ENCODE data around the gene VPS37B.

Gene VPS37B

DNA sequence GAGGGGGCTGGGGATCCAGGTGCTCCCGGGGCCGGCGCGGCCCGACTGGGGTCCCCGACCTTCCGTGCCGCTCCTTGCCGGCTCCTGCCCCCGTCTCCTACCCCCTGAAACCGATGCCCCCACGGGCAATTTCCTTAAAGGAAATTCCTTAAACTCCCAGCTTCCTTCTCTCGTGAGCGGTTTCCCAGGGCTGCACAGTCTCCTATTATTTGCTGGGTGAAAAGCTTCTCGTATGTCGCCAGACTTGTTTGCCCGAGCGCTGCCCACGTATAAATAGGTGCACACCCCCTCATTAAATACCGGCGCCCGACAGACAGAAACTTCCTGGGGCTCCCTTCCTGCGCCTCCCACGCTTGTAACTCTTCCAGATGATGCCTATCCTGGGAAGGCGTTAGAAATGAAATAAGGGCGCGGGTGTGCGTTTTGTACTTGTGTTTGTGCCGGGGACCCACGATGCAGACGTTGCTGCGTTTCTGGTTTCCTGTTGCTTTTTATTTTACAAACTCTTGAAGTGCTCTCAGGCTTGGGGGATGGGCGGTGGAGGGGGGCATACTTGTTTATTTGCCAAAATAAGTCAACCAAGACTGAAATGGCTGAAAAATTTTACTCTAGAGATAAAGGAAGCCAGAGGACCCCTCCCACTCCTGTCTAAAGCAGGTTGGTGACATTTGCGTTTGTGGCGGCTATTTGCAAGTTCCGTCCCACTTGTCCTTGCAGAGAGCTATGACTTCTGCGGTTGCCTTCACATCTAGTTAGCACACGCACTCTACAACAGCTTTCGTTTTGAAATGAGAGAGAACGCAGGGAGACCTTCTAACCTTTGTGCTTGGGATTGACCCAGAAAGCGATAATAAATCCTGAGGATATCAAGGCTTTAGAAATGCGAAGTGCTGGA, 59.6 kb downstream of the VPS37B start:
- DNase-seq = peak; percentile 77

- no peak for DNase-seq
Observed at GRCh38 chr12:122835750-122836026, 60.2 kb downstream of the VPS37B start.

GRCh38 chr12:122834921-122835749, 60.8 kb downstream of the VPS37B start, which contains the start of gene HIP1R:
Gene HIP1R (plus strand): TSS chr12:122835457. CDS start chr12:122835551, 94 bp downstream.
- peak; percentile 83 for DNase-seq

GRCh38 chr12:122834104-122834920, 61.6 kb downstream of the VPS37B start:
- peak; percentile 83 for DNase-seq

- DNase-seq = no peak
Observed at GRCh38 chr12:122830517-122831214, 65.3 kb downstream of the VPS37B start.

GRCh38 chr12:122827258-122827657, 68.7 kb downstream of the VPS37B start:
- DNase-seq = no peak

DNA sequence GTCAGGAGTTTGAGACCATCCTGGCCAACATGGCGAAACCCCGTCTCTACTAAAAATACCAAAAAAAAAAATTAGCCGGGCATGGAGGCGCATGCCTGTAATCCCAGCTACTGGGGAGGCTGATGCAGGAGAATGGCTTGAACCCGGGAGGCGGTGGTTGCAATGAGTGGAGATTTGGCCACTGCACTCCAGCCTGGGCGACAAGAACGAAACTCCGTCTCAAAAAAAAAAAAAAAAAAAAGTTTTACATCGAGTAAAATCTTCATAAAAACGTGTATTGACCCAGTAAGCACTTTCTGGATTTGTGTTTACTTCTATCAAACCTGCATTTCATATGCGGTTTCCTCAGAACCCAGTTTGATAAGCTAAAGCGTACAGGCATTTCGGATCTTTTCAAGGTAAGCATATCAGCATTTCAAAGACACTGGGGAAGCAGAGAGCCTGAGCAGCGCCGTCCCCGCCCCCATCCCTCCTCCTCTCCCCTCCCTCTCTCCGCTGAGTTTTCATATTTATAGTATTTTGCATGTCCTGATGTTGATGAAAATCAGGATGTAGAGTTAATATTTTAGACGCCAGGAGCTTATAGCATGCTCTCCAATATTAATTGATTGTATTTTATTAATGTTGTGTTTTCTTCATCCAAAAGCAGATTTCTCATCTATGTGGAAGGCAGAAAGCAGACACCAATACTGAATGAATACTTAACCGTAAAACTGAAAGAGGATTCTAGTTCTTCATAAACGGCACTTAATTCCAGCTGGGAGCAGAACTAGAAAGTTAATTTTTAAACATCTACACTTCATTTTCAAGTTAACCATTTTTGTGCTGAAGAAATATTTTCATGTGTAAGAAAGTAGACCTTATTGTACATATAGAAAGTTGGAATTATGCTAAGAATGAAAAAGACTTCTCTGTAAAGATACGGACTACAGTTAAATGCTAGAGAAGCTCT, 69.9 kb downstream of the VPS37B start:
- DNase-seq = no peak

DNA sequence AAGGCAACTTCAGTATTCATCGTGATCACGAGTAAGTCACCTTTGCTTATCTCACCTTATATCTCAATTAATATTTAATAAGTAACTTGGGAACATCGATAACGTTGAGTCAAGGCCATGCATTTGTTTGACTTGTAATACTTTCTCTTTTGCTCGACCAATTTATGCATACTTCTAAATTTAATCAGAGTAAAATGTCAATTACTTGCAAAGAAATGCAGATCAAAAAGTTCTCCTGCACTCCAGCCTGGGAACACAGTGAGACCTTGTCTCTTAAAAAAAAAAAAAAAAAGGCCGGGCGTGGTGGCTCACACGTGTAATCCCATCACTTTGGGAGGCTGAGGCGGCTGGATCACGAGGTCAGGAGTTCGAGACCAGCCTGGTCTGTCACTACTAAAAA, 72.5 kb downstream of the VPS37B start:
- DNase-seq = no peak

DNA sequence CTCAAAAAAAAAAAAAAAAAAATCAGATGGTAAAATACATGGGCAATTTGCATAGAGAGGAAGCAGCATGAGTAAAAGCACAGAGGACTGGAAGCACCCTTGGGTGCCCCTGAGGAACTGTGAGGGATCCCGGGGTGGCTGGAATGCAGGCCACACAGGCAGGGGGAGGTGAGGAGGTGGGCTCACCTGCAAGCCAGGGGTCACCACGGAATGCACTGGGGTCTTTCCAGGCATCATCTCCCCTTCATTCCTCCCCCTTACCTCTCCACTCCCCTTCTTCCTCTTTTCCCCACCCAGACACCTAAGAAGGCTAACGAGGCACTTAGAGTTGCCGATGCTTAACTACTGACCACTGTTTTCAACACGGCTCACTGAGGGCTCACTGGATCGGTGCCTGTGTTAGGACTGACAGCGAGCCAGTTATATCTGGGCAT, 75.1 kb downstream of the VPS37B start:
- DNase-seq = no peak

- DNase-seq = no peak
Observed at GRCh38 chr12:122820138-122820537, 75.8 kb downstream of the VPS37B start.

- DNase-seq = no peak
Observed at GRCh38 chr12:122819209-122819785, 76.6 kb downstream of the VPS37B start.

Measured in midbrain (tissue), 1 donor.